HEK293 (cell line): ENCODE data around the gene USF3.

Experiments used
- CTCF ChIA-PET: fragments of 350-600 bp; formaldehyde crosslinking; extraction: SDS; loops from one replicate; lab custom pipeline; 2021; ENCODE audit warnings: antibody characterized with exemption; lab: Yijun Ruan, JAX
- POLR2A ChIA-PET: fragments of 300-600 bp; formaldehyde crosslinking; extraction: SDS; loops from one replicate; lab custom pipeline; 2020; ENCODE audit warnings: antibody characterized with exemption, inconsistent platforms; lab: Yijun Ruan, JAX
- H3K27ac ChIP-seq: fragments of 200-500 bp; sonication (Bioruptor generic); 2 replicates; pipeline ENCODE4 v1.5.1; 2014; ENCODE audit warnings: low read depth, low read length, control low read depth, inconsistent platforms; ENCODE audit errors: extremely low read depth
- H3K36me3 ChIP-seq, 2 experiments: fragments of 200-500 bp in 1 of 2; sonication (Bioruptor generic) in 1 of 2; 1 replicate in 1 of 2; 2 replicates in 1 of 2; pipeline ENCODE4 v1.5.1; 2014 to 2017; ENCODE audit warnings: inconsistent platforms in 2 of 2, low read length in 2 of 2; ENCODE audit not compliant: control insufficient read depth in 2 of 2, insufficient read depth in 1 of 2
- H3K4me1 ChIP-seq: fragments of 200-500 bp; sonication (Bioruptor generic); 2 replicates; pipeline ENCODE4 v1.5.1; 2014; ENCODE audit warnings: mild to moderate bottlenecking, low read length, inconsistent platforms; ENCODE audit not compliant: control insufficient read depth, insufficient read depth
- H3K4me3 ChIP-seq: 2 replicates; pipeline ENCODE4 v1.5.1; 2011; ENCODE audit warnings: low read depth, mild to moderate bottlenecking, control low read depth, low read length, moderate library complexity
- H3K9me3 ChIP-seq: fragments of 200-500 bp; sonication (Bioruptor generic); 2 replicates; pipeline ENCODE4 v1.5.1; 2014; ENCODE audit warnings: low read depth, low read length, inconsistent platforms; ENCODE audit not compliant: control insufficient read depth, insufficient read depth
- GFI1B ChIP-seq: fragments of 450-650 bp; formaldehyde crosslinking; IDR thresholded peaks from 2 replicates; pipeline ENCODE4 v1.5.1; 2016; ENCODE audit warnings: missing biosample characterization, missing genetic modification characterization
- HIC1 ChIP-seq: fragments of 450-650 bp; formaldehyde crosslinking; IDR thresholded peaks from 2 replicates; pipeline ENCODE4 v1.5.1; 2016; ENCODE audit warnings: missing biosample characterization, missing genetic modification characterization
- INSM2 ChIP-seq: fragments of 450-650 bp; formaldehyde crosslinking; IDR thresholded peaks from 2 replicates; pipeline ENCODE4 v1.5.1; 2016; ENCODE audit warnings: missing biosample characterization, missing genetic modification characterization
- KLF1 ChIP-seq: fragments of 450-650 bp; formaldehyde crosslinking; IDR thresholded peaks from 2 replicates; pipeline ENCODE4 v1.5.1; 2016; ENCODE audit warnings: missing biosample characterization, missing genetic modification characterization
- OVOL3 ChIP-seq: fragments of 450-650 bp; formaldehyde crosslinking; IDR thresholded peaks from 2 replicates; pipeline ENCODE4 v1.5.1; 2016; ENCODE audit warnings: missing biosample characterization, missing genetic modification characterization
- SCRT1 ChIP-seq: fragments of 450-650 bp; formaldehyde crosslinking; IDR thresholded peaks from 2 replicates; pipeline ENCODE4 v1.5.1; 2016; ENCODE audit warnings: missing biosample characterization, missing genetic modification characterization, borderline replicate concordance
- SP7 ChIP-seq: fragments of 450-650 bp; formaldehyde crosslinking; IDR thresholded peaks from 2 replicates; pipeline ENCODE4 v1.5.1; 2016; ENCODE audit warnings: missing biosample characterization, missing genetic modification characterization
- TCF7L2 ChIP-seq: IDR thresholded peaks from 2 replicates; pipeline ENCODE4 v1.6.1; 2011; ENCODE audit warnings: low read depth, mild to moderate bottlenecking, inconsistent platforms, low read length, moderate library complexity, borderline replicate concordance
- ZBTB10 ChIP-seq: fragments of 450-650 bp; formaldehyde crosslinking; IDR thresholded peaks from 2 replicates; pipeline ENCODE4 v1.5.1; 2016; ENCODE audit warnings: missing biosample characterization, missing genetic modification characterization
- ZBTB20 ChIP-seq: fragments of 450-650 bp; formaldehyde crosslinking; IDR thresholded peaks from 2 replicates; pipeline ENCODE4 v1.5.1; 2016; ENCODE audit warnings: missing biosample characterization, missing genetic modification characterization
- ZNF138 ChIP-seq: fragments of 450-650 bp; formaldehyde crosslinking; IDR thresholded peaks from 2 replicates; pipeline ENCODE4 v1.5.1; 2016; ENCODE audit warnings: missing biosample characterization, missing genetic modification characterization, borderline replicate concordance
- ZNF140 ChIP-seq: fragments of 450-650 bp; formaldehyde crosslinking; IDR thresholded peaks from 2 replicates; pipeline ENCODE4 v1.5.1; 2016; ENCODE audit warnings: missing biosample characterization, missing genetic modification characterization
- ZNF19 ChIP-seq: fragments of 450-650 bp; formaldehyde crosslinking; IDR thresholded peaks from 2 replicates; pipeline ENCODE4; 2016; ENCODE audit warnings: missing biosample characterization, missing genetic modification characterization, low read depth
- ZNF202 ChIP-seq: fragments of 450-650 bp; formaldehyde crosslinking; IDR thresholded peaks from 2 replicates; pipeline ENCODE4 v1.5.1; 2016; ENCODE audit warnings: missing biosample characterization, missing genetic modification characterization, borderline replicate concordance
- ZNF23 ChIP-seq: fragments of 450-650 bp; formaldehyde crosslinking; IDR thresholded peaks from 2 replicates; pipeline ENCODE4 v1.5.1; 2016; ENCODE audit warnings: missing biosample characterization, missing genetic modification characterization, borderline replicate concordance
- ZNF266 ChIP-seq: fragments of 450-650 bp; formaldehyde crosslinking; IDR thresholded peaks from 2 replicates; pipeline ENCODE4 v1.5.1; 2016; ENCODE audit warnings: missing biosample characterization, missing genetic modification characterization, low read depth
- ZNF274 ChIP-seq, 2 experiments: fragments of 200-500 bp in 1 of 2; fragments of 450-650 bp in 1 of 2; sonication (Bioruptor generic) in 1 of 2; formaldehyde crosslinking in 1 of 2; IDR thresholded peaks; 2 replicates each; pipeline versions ENCODE4 v1.5.1 to v1.6.1; 2014 to 2016; ENCODE audit warnings: borderline replicate concordance in 1 of 2, inconsistent platforms in 1 of 2, low read length in 1 of 2, missing biosample characterization in 1 of 2, missing genetic modification characterization in 1 of 2
- ZNF311 ChIP-seq: fragments of 450-650 bp; formaldehyde crosslinking; IDR thresholded peaks from 2 replicates; pipeline ENCODE4 v1.5.1; 2017; ENCODE audit warnings: missing biosample characterization, missing genetic modification characterization, borderline replicate concordance
- ZNF37A ChIP-seq: fragments of 450-650 bp; IDR thresholded peaks from 2 replicates; pipeline ENCODE4 v1.5.1; 2018; ENCODE audit warnings: missing biosample characterization, missing genetic modification characterization
- ZNF398 ChIP-seq: fragments of 450-650 bp; formaldehyde crosslinking; IDR thresholded peaks from 2 replicates; pipeline ENCODE4 v1.5.1; 2017; ENCODE audit warnings: missing biosample characterization, missing genetic modification characterization
- ZNF473 ChIP-seq: fragments of 450-650 bp; formaldehyde crosslinking; IDR thresholded peaks from 2 replicates; pipeline ENCODE4 v1.5.1; 2017; ENCODE audit warnings: missing biosample characterization, missing genetic modification characterization
- ZNF529 ChIP-seq: fragments of 450-650 bp; formaldehyde crosslinking; IDR thresholded peaks from 2 replicates; pipeline ENCODE4 v1.5.1; 2017; ENCODE audit warnings: missing genetic modification characterization, missing biosample characterization; ENCODE audit not compliant: insufficient replicate concordance
- ZNF530 ChIP-seq: fragments of 450-650 bp; formaldehyde crosslinking; IDR thresholded peaks from 2 replicates; pipeline ENCODE4 v1.5.1; 2016; ENCODE audit warnings: low read depth, missing biosample characterization, missing genetic modification characterization
- ZNF621 ChIP-seq: fragments of 450-650 bp; formaldehyde crosslinking; IDR thresholded peaks from 2 replicates; pipeline ENCODE4 v1.5.1; 2017; ENCODE audit warnings: missing biosample characterization, missing genetic modification characterization
- ZNF626 ChIP-seq: fragments of 450-650 bp; sonication (Bioruptor Pico); formaldehyde crosslinking; IDR thresholded peaks from 2 replicates; pipeline ENCODE4 v1.5.1; 2018; ENCODE audit warnings: missing biosample characterization, missing genetic modification characterization, inconsistent platforms
- ZNF629 ChIP-seq: fragments of 450-650 bp; formaldehyde crosslinking; IDR thresholded peaks from 2 replicates; pipeline ENCODE4 v1.5.1; 2017; ENCODE audit warnings: missing biosample characterization, missing genetic modification characterization
- ZNF658 ChIP-seq: fragments of 450-650 bp; formaldehyde crosslinking; IDR thresholded peaks from 2 replicates; pipeline ENCODE4; 2016; ENCODE audit warnings: missing biosample characterization, missing genetic modification characterization
- ZSCAN16 ChIP-seq: fragments of 450-650 bp; formaldehyde crosslinking; IDR thresholded peaks from 2 replicates; pipeline ENCODE4 v1.5.1; 2016; ENCODE audit warnings: missing biosample characterization, missing genetic modification characterization
- ZSCAN23 ChIP-seq: fragments of 450-650 bp; formaldehyde crosslinking; IDR thresholded peaks from 2 replicates; pipeline ENCODE4 v1.5.1; 2016; ENCODE audit warnings: missing biosample characterization, missing genetic modification characterization

USF3 gene

GRCh38 chr3:113659101-113659541 is 37.3 kb downstream of the USF3 start:
- H3K4me1 ChIP-seq = no peaks in the 10 kb centered on the region
- CTCF ChIA-PET = no interaction called here
- no peak overlapping the region for H3K27ac ChIP-seq
- POLR2A ChIA-PET = interaction anchor here (0.6 kb wide), 1 partner anchor 1349 kb away, joined by 3 read pairs; no protein-coding TSS in a partner anchor
- TF ChIP-seq ZNF138 (tag by site-specific recombination) (no peak), OVOL3 (tag by site-specific recombination) (no peak), ZNF202 (tag by site-specific recombination) (no peak), ZNF23 (tag by site-specific recombination) (no peak), SP7 (tag by site-specific recombination) (no peak), ZNF19 (tag by site-specific recombination) (no peak), ZNF629 (tag by site-specific recombination) (no peak), ZNF266 (tag by site-specific recombination) (no peak), ZNF658 (tag by site-specific recombination) (no peak), ZNF530 (no peak), ZSCAN23 (no peak), HIC1 (tag by site-specific recombination) (no peak), ZNF529 (tag by site-specific recombination) (no peak), ZNF621 (tag by site-specific recombination) (no peak), TCF7L2 (no peak)
- H3K9me3 ChIP-seq = no peaks in the 10 kb centered on the region
- no peak overlapping the region for H3K4me3 ChIP-seq
- H3K36me3 ChIP-seq = peaks cover 0 to 20% of the 10 kb centered on the region in 2 experiments; a peak in 1 of 3 replicates

- POLR2A ChIA-PET = no interaction called here
- TF ChIP-seq ZNF311 (no peak), ZNF140 (no peak), ZNF626 (tag by site-specific recombination) (no peak), ZBTB20 (no peak), INSM2 (no peak), ZNF473 (tag by site-specific recombination) (no peak), ZNF37A (tag by site-specific recombination) (no peak), KLF1 (no peak), SCRT1 (tag by site-specific recombination) (no peak), GFI1B (tag by site-specific recombination) (no peak), ZNF274 (IDR thresholded peaks at IDR 0.05; ENCODE audit: low read length) (no peak), ZNF274 (tag by site-specific recombination; IDR thresholded peaks at IDR 0.05; ENCODE audit: borderline replicate concordance) (no peak), ZNF398 (tag by site-specific recombination) (no peak), ZBTB10 (tag by site-specific recombination) (no peak), ZSCAN16 (tag by site-specific recombination) (no peak)
These were observed 38.3 kb downstream of the USF3 start for GRCh38 chr3:113658107-113658506.

More at GRCh38 chr3:113658107-113658506, 38.3 kb downstream of the USF3 start:
- Histone ChIP-seq H3K4me3 (no peak overlapping the region), H3K36me3 (peaks cover 0 to 20% of the 10 kb centered on the region in 2 experiments; a peak in 1 of 3 replicates), H3K9me3 (no peaks in the 10 kb centered on the region), H3K4me1 (no peaks in the 10 kb centered on the region), H3K27ac (no peak overlapping the region)
- CTCF ChIA-PET = no interaction called here
